HEK293 (cell line): Measurements from ENCODE around the gene PHLDB1.
A peak's percentile ranks its signal among the peaks of the same experiment; 100 is the strongest.

Source experiments
- CTCF ChIA-PET: fragments of 350-600 bp; formaldehyde crosslinking; extraction: SDS; loops from one replicate; lab custom pipeline; 2021; ENCODE audit warnings: antibody characterized with exemption; lab: Yijun Ruan, JAX
- POLR2A ChIA-PET: fragments of 300-600 bp; formaldehyde crosslinking; extraction: SDS; loops from one replicate; lab custom pipeline; 2020; ENCODE audit warnings: antibody characterized with exemption, inconsistent platforms; lab: Yijun Ruan, JAX
- H3K27ac ChIP-seq: fragments of 200-500 bp; sonication (Bioruptor generic); 2 replicates; pipeline ENCODE4 v1.5.1; 2014; ENCODE audit warnings: low read depth, low read length, control low read depth, inconsistent platforms; ENCODE audit errors: extremely low read depth
- H3K36me3 ChIP-seq, 2 experiments: fragments of 200-500 bp in 1 of 2; sonication (Bioruptor generic) in 1 of 2; 1 replicate in 1 of 2; 2 replicates in 1 of 2; pipeline ENCODE4 v1.5.1; 2014 to 2017; ENCODE audit warnings: inconsistent platforms in 2 of 2, low read length in 2 of 2; ENCODE audit not compliant: control insufficient read depth in 2 of 2, insufficient read depth in 1 of 2
- H3K4me1 ChIP-seq: fragments of 200-500 bp; sonication (Bioruptor generic); 2 replicates; pipeline ENCODE4 v1.5.1; 2014; ENCODE audit warnings: mild to moderate bottlenecking, low read length, inconsistent platforms; ENCODE audit not compliant: control insufficient read depth, insufficient read depth
- H3K4me3 ChIP-seq: 2 replicates; pipeline ENCODE4 v1.5.1; 2011; ENCODE audit warnings: low read depth, mild to moderate bottlenecking, control low read depth, low read length, moderate library complexity
- H3K9me3 ChIP-seq: fragments of 200-500 bp; sonication (Bioruptor generic); 2 replicates; pipeline ENCODE4 v1.5.1; 2014; ENCODE audit warnings: low read depth, low read length, inconsistent platforms; ENCODE audit not compliant: control insufficient read depth, insufficient read depth
- GLI2 ChIP-seq: fragments of 450-650 bp; formaldehyde crosslinking; IDR thresholded peaks from 2 replicates; pipeline ENCODE4; 2017; ENCODE audit warnings: missing biosample characterization, missing genetic modification characterization, low read depth, borderline replicate concordance
- GLIS1 ChIP-seq: fragments of 450-650 bp; formaldehyde crosslinking; IDR thresholded peaks from 2 replicates; pipeline ENCODE4 v1.5.1; 2016; ENCODE audit warnings: missing biosample characterization, missing genetic modification characterization
- GLIS2 ChIP-seq: fragments of 450-650 bp; formaldehyde crosslinking; IDR thresholded peaks from 2 replicates; pipeline ENCODE4 v1.5.1; 2016; ENCODE audit warnings: missing biosample characterization, missing genetic modification characterization
- KLF7 ChIP-seq: fragments of 450-650 bp; formaldehyde crosslinking; IDR thresholded peaks from 2 replicates; pipeline ENCODE4 v1.5.1; 2016; ENCODE audit warnings: missing biosample characterization, missing genetic modification characterization, borderline replicate concordance
- PBX3 ChIP-seq: sonication (generic); formaldehyde crosslinking; IDR thresholded peaks from 2 replicates; pipeline ENCODE4 v1.8.1; 2022; ENCODE audit warnings: mild to moderate bottlenecking, moderate library complexity, missing genetic modification reagents
- SP2 ChIP-seq: fragments of 450-650 bp; formaldehyde crosslinking; IDR thresholded peaks from 2 replicates; pipeline ENCODE4 v1.5.1; 2016; ENCODE audit warnings: missing biosample characterization, missing genetic modification characterization
- ZBTB1 ChIP-seq: fragments of 450-650 bp; formaldehyde crosslinking; IDR thresholded peaks from 2 replicates; pipeline ENCODE4 v1.5.1; 2016; ENCODE audit warnings: missing biosample characterization, missing genetic modification characterization
- ZBTB17 ChIP-seq: fragments of 450-650 bp; formaldehyde crosslinking; IDR thresholded peaks from 2 replicates; pipeline ENCODE4 v1.5.1; 2016; ENCODE audit warnings: missing biosample characterization, missing genetic modification characterization
- ZNF184 ChIP-seq: fragments of 450-650 bp; IDR thresholded peaks from 2 replicates; pipeline ENCODE4 v1.5.1; 2018; ENCODE audit warnings: missing biosample characterization, mild to moderate bottlenecking, missing genetic modification characterization
- ZNF510 ChIP-seq: fragments of 450-650 bp; formaldehyde crosslinking; IDR thresholded peaks from 2 replicates; pipeline ENCODE4 v1.5.1; 2018; ENCODE audit warnings: mild to moderate bottlenecking, missing genetic modification characterization, missing biosample characterization; ENCODE audit not compliant: insufficient replicate concordance
- ZNF518A ChIP-seq: fragments of 450-650 bp; formaldehyde crosslinking; conservative IDR thresholded peaks from 2 replicates; pipeline ENCODE4 v1.5.1; 2016; ENCODE audit warnings: low read depth, missing biosample characterization, missing genetic modification characterization
- ZNF837 ChIP-seq: fragments of 450-650 bp; formaldehyde crosslinking; IDR thresholded peaks from 2 replicates; pipeline ENCODE4 v1.5.1; 2016; ENCODE audit warnings: missing biosample characterization, missing genetic modification characterization
- TF ChIP-seq, protein P1 (sequence below): fragments of 450-650 bp; formaldehyde crosslinking; IDR thresholded peaks from 2 replicates; pipeline ENCODE4 v1.5.1; 2017; ENCODE audit warnings: missing biosample characterization, missing genetic modification characterization
- TF ChIP-seq, protein P2 (sequence below): fragments of 450-650 bp; formaldehyde crosslinking; IDR thresholded peaks from 2 replicates; pipeline ENCODE4 v1.5.1; 2017; ENCODE audit warnings: missing biosample characterization, missing genetic modification characterization

The PHLDB1 gene

GRCh38 chr11:118605116-118605867 is 2.1 kb upstream of the PHLDB1 start (continued):
- TF ChIP-seq, protein P1, sequence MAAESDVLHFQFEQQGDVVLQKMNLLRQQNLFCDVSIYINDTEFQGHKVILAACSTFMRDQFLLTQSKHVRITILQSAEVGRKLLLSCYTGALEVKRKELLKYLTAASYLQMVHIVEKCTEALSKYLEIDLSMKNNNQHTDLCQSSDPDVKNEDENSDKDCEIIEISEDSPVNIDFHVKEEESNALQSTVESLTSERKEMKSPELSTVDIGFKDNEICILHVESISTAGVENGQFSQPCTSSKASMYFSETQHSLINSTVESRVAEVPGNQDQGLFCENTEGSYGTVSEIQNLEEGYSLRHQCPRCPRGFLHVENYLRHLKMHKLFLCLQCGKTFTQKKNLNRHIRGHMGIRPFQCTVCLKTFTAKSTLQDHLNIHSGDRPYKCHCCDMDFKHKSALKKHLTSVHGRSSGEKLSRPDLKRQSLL (tag by site-specific recombination), result peak; percentile 62
- no peak for TF ChIP-seq PBX3 (CRISPR knock-in tag)

DNA sequence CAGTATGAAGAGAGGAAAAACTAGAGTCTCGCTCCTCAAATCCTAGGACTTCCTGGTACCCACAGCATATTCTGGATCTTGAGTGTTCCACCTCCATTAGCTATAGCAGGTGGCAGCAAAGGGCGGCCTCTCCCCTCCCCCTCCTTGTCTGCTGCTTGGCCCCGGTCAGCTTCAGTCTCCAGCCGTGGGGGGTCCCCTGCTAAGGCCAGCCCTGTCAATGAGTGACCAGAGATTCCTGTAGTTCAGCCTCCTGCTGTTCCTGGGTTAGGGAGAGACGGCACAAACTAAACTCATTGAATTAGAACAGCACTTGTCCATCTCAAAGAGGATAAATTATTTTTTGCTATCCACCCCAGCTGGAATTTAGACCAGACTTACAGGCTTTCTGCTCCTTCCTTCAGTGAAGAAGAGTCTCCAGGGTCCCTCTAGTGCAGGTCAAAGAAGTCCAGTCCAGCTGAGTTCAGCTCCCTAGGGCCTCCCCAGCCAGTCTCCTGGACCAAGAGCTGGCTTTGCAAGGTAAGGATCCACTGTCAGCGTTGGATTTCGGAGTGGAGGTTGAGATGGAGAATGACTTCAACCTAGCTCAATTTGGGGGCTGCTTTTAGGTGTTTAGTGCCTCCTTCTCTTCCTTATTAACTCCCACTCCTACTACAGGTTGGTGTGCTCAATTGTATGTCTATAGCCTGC is 1.1 kb upstream of the PHLDB1 start:
- Histone ChIP-seq H3K4me3 (no peak overlapping the region), H3K27ac (no peak overlapping the region), H3K4me1 (no peaks in the 10 kb centered on the region), H3K9me3 (no peaks in the 10 kb centered on the region), H3K36me3 (peaks cover 3 to 13% of the 10 kb centered on the region in 2 experiments; a peak in 1 of 3 replicates)
- TF ChIP-seq ZNF510 (tag by site-specific recombination) (no peak), GLIS2 (0 out of 2 replicates have a peak, but pooled peaks have one; percentile 25)
- CTCF ChIA-PET, result interaction anchor here (0.6 to 6.2 kb wide), 11 partner anchors 8 to 461 kb away, joined by 3 to 41 read pairs (median 5); no protein-coding TSS in a partner anchor
- POLR2A ChIA-PET, result interaction anchor here (1.0 to 8.0 kb wide), 3 partner anchors 14 to 36 kb away, joined by 3 to 72 read pairs (median 3); partner anchors contain the start of gene ARCN1

GRCh38 chr11:118606844-118607228 is 579 bp upstream of the PHLDB1 start:
- no peaks in the 10 kb centered on the region for H3K9me3 ChIP-seq
- no peak overlapping the region for H3K27ac ChIP-seq
- H3K4me1 ChIP-seq, result no peaks in the 10 kb centered on the region
- peak; percentile 36; the same call in 1 of the 2 replicates for TF ChIP-seq ZBTB17 (tag by site-specific recombination)
- no peak for TF ChIP-seq ZNF184
- TF ChIP-seq, all 188 proteins: peak for 1
- ChIA-PET POLR2A (interaction anchor here (0.6 to 8.0 kb wide), 7 partner anchors 14 to 430 kb away, joined by 3 to 72 read pairs (median 6); partner anchors contain the start of gene DDX6), CTCF (interaction anchor here (0.7 to 6.2 kb wide), 11 partner anchors 9 to 584 kb away, joined by 3 to 41 read pairs (median 5); no protein-coding TSS in a partner anchor)
- no peak overlapping the region for H3K4me3 ChIP-seq
- peaks cover 3 to 7% of the 10 kb centered on the region in 2 experiments; a peak in 1 of 3 replicates for H3K36me3 ChIP-seq

DNA sequence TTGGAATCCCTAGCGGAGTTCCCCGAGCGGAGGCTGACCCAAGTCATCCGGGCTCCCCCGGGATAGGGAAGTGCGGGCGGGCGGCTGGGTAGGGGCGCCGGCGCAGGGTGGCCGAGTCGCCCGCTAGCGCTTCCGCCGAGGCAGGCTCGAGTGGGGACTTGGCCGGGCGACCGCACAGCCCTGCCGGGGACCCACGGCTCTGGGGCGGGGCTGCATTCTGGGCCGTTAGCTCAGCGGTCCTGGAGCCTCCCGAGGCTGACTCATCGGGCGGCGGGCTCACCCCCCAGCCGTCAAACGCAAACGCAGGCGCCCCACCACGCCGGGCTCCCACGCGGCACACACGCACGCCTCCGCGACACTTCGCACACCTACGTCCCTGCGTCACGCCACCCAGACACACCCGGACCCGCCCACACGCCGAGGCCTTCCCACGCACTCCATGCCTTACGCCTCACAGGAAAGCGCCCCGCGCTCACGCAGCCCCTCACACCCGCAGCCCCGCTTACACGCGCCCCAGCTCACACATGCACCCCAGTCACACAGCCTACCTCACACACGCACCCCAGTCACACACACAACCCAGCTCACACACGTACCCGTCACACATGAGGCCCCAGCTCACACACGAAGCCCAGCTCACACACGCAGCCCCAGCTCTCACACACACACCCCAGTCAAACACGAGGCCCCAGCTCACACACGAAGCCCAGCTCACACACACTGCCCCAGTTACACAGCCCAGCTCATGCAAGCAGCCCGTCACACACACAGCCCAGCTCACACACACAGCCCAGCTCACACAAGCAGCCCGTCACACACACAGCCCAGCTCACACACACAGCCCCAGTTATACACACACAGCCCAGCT is 1.2 kb downstream of the PHLDB1 start:
- peak overlapping the region; percentile 59 for H3K4me3 ChIP-seq
- no peak overlapping the region; the same call in 1 of the 2 replicates for H3K27ac ChIP-seq
- ChIA-PET CTCF (interaction anchor here (0.7 to 6.2 kb wide), 12 partner anchors 13 to 1681 kb away, joined by 3 to 41 read pairs (median 4); no protein-coding TSS in a partner anchor), POLR2A (interaction anchor here (1.1 to 8.0 kb wide), 4 partner anchors 12 to 50 kb away, joined by 3 to 72 read pairs (median 9); no protein-coding TSS in a partner anchor)
- no peaks in the 10 kb centered on the region for H3K4me1 ChIP-seq
- no peaks in the 10 kb centered on the region for H3K9me3 ChIP-seq
- no peaks in the 10 kb centered on the region for H3K36me3 ChIP-seq
- TF ChIP-seq GLIS1, result peak; percentile 83
- peak; percentile 49; the same call in 1 of the 2 replicates for TF ChIP-seq ZBTB1
- no peak for TF ChIP-seq GLI2 (tag by site-specific recombination)
- TF ChIP-seq, protein P2, sequence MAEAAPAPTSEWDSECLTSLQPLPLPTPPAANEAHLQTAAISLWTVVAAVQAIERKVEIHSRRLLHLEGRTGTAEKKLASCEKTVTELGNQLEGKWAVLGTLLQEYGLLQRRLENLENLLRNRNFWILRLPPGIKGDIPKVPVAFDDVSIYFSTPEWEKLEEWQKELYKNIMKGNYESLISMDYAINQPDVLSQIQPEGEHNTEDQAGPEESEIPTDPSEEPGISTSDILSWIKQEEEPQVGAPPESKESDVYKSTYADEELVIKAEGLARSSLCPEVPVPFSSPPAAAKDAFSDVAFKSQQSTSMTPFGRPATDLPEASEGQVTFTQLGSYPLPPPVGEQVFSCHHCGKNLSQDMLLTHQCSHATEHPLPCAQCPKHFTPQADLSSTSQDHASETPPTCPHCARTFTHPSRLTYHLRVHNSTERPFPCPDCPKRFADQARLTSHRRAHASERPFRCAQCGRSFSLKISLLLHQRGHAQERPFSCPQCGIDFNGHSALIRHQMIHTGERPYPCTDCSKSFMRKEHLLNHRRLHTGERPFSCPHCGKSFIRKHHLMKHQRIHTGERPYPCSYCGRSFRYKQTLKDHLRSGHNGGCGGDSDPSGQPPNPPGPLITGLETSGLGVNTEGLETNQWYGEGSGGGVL (tag by site-specific recombination), result 0 out of 2 replicates have a peak, but pooled peaks have one; percentile 6
- TF ChIP-seq KLF7, result peak; percentile 59; the same call in 1 of the 2 replicates
- TF ChIP-seq ZNF518A (tag by site-specific recombination), result no peak
- peak; percentile 93 for TF ChIP-seq ZNF837
- peak; percentile 45 for TF ChIP-seq SP2 (tag by site-specific recombination)
